DND-41 (cell line): ENCODE measurements around the gene UGCG.

Source experiments
- ATAC-seq: fragments of 200-7000 bp; cut with Tn5 transposase; 3 replicates; pipeline ENCODE4 v1.9.1; 2021; ENCODE audit warnings: low read depth; ENCODE audit not compliant: insufficient read depth
- DNase-seq: peaks from one replicate; pipeline ENCODE4 v3.0.0-alpha.2; 2020
- H2AFZ ChIP-seq: 2 replicates; pipeline ENCODE4 v1.6.0; 2012; ENCODE audit warnings: low read depth, low read length
- H3K27ac ChIP-seq: 2 replicates; pipeline ENCODE4 v1.5.1; 2012; ENCODE audit warnings: low read length, inconsistent platforms
- H3K27me3 ChIP-seq: fragments of 200-600 bp; sonication (generic); 2 replicates; pipeline ENCODE4 v1.6.0; 2012; ENCODE audit warnings: low read length, mild to moderate bottlenecking, inconsistent platforms; ENCODE audit not compliant: insufficient read depth, poor library complexity
- H3K36me3 ChIP-seq: 2 replicates; pipeline ENCODE4 v1.5.1; 2012; ENCODE audit warnings: low read length, inconsistent platforms; ENCODE audit not compliant: insufficient read depth
- H3K4me1 ChIP-seq: 2 replicates; pipeline ENCODE4 v1.5.1; 2012; ENCODE audit warnings: mild to moderate bottlenecking, low read length; ENCODE audit not compliant: insufficient read depth
- H3K4me2 ChIP-seq: 2 replicates; pipeline ENCODE4 v1.6.0; 2012; ENCODE audit warnings: mild to moderate bottlenecking, moderate library complexity, low read length, inconsistent platforms; ENCODE audit not compliant: insufficient read depth
- H3K4me3 ChIP-seq, 2 experiments: fragments of 200-600 bp in 1 of 2; shearing (Covaris generic) in 1 of 2; 2 replicates each; pipeline ENCODE4 v1.5.1; 2012 to 2016; ENCODE audit warnings: inconsistent platforms in 2 of 2, low read length in 2 of 2, mild to moderate bottlenecking in 2 of 2, low read depth in 1 of 2, moderate library complexity in 1 of 2
- H3K79me2 ChIP-seq: 2 replicates; pipeline ENCODE4 v1.6.0; 2012; ENCODE audit warnings: low read length, inconsistent platforms; ENCODE audit not compliant: insufficient read depth
- H3K9ac ChIP-seq: 2 replicates; pipeline ENCODE4 v1.6.0; 2012; ENCODE audit warnings: low read depth, mild to moderate bottlenecking, inconsistent platforms, low read length, moderate library complexity
- H3K9me3 ChIP-seq: 2 replicates; pipeline ENCODE4 v1.5.1; 2012; ENCODE audit warnings: low read length, moderate library complexity, mild to moderate bottlenecking, inconsistent platforms; ENCODE audit not compliant: insufficient read depth, severe bottlenecking
- H4K20me1 ChIP-seq: 2 replicates; pipeline ENCODE4 v1.6.0; 2012; ENCODE audit warnings: low read length; ENCODE audit not compliant: insufficient read depth
- EZH2 ChIP-seq: IDR thresholded peaks from 3 replicates; pipeline ENCODE4 v1.6.1; 2012; ENCODE audit warnings: borderline replicate concordance, low read depth, mild to moderate bottlenecking, moderate library complexity, low read length, inconsistent platforms; ENCODE audit not compliant: severe bottlenecking
- TF ChIP-seq, protein P1 (sequence below): IDR thresholded peaks from 2 replicates; pipeline ENCODE4 v1.5.1; 2012; ENCODE audit warnings: borderline replicate concordance, low read length, moderate library complexity, mild to moderate bottlenecking; ENCODE audit not compliant: poor library complexity, severe bottlenecking; ENCODE audit errors: extremely low read depth

UGCG gene

DNA sequence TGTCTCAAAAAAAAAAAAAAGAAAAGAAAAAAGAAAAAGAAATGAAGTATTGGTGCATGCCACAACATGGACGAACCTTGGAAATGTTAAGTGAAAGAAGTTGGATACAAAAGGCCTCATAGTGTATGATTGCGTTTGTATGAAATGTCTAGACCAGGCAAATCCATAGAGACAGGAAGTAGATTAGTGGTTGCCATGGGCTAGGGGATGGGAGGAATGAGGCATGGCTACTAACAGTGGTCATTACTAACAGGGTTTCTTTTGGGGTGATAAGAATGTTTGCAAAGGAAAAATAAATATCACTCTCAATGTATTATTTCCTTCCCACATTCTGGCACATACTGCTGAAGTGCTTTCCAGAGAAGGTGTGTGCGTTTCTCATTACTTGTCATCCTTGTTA, 44.1 kb downstream of the UGCG start:
- ATAC-seq = no peak
- no peak overlapping the region for H2AFZ ChIP-seq
- no peak overlapping the region for H3K4me2 ChIP-seq
- no peaks in the 10 kb centered on the region for H3K4me1 ChIP-seq
- TF ChIP-seq EZH2 = no peak
- TF ChIP-seq, protein P1, sequence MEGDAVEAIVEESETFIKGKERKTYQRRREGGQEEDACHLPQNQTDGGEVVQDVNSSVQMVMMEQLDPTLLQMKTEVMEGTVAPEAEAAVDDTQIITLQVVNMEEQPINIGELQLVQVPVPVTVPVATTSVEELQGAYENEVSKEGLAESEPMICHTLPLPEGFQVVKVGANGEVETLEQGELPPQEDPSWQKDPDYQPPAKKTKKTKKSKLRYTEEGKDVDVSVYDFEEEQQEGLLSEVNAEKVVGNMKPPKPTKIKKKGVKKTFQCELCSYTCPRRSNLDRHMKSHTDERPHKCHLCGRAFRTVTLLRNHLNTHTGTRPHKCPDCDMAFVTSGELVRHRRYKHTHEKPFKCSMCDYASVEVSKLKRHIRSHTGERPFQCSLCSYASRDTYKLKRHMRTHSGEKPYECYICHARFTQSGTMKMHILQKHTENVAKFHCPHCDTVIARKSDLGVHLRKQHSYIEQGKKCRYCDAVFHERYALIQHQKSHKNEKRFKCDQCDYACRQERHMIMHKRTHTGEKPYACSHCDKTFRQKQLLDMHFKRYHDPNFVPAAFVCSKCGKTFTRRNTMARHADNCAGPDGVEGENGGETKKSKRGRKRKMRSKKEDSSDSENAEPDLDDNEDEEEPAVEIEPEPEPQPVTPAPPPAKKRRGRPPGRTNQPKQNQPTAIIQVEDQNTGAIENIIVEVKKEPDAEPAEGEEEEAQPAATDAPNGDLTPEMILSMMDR = no peak
- no peaks in the 10 kb centered on the region for H3K36me3 ChIP-seq
- no peak for DNase-seq
- H3K79me2 ChIP-seq = no peaks in the 10 kb centered on the region
- H3K4me3 ChIP-seq = no peak overlapping the region
- H4K20me1 ChIP-seq = no peaks in the 10 kb centered on the region
- H3K9me3 ChIP-seq = no peaks in the 10 kb centered on the region
- no peaks in the 10 kb centered on the region for H3K27me3 ChIP-seq
- no peak overlapping the region for H3K27ac ChIP-seq
- no peak overlapping the region for H3K9ac ChIP-seq

DNA sequence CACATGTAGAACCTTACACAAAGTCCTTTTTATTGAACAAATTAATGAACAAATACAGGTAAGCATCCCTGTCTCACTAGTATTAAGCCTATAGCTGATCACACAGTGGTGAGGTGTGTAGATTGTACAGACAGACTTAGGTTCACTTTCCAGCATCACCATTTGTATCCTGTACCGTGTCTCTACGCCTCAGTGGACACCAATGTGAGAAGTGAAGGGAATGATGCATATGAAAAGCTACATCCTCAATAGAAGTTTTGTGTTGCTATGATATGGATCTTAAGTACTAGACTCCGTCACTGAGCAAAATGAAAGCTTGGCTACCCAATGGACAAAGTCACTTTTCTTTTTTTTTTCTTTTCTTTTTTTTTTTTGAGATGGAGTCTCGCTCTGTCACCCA, 46.6 kb downstream of the UGCG start:
- Histone ChIP-seq H3K9ac (no peak overlapping the region), H3K9me3 (no peaks in the 10 kb centered on the region), H3K27ac (no peak overlapping the region), H3K79me2 (no peaks in the 10 kb centered on the region), H3K4me2 (no peak overlapping the region), H3K4me1 (no peaks in the 10 kb centered on the region), H3K4me3 (no peak overlapping the region), H4K20me1 (no peaks in the 10 kb centered on the region), H3K36me3 (no peaks in the 10 kb centered on the region), H3K27me3 (no peaks in the 10 kb centered on the region), H2AFZ (no peak overlapping the region)
- no peak for TF ChIP-seq EZH2
- TF ChIP-seq, protein P1 = no peak
- DNase-seq (no peak), ATAC-seq (no peak)

DNA sequence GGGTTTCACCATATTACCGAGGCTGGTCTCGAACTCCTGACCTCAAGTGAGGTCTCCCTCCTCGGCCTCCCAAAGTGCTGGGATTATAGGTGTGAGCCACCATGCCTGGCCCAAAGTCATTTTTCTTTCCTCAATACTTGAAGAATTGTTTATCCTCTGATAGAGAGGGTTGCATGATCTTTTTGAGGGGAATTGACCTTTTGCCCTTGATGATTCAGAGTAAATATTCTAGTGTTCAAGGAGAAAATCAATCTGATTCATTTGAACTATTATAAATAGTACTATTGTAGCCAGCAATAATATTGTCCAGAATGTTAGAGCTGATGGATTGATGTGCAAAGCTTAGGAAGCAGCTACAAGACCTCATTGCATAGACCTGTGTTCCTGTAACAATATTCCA, 47.1 kb downstream of the UGCG start:
- H3K79me2 ChIP-seq = no peaks in the 10 kb centered on the region
- no peaks in the 10 kb centered on the region for H3K9me3 ChIP-seq
- H4K20me1 ChIP-seq = no peaks in the 10 kb centered on the region
- no peaks in the 10 kb centered on the region for H3K36me3 ChIP-seq
- H3K4me1 ChIP-seq = no peaks in the 10 kb centered on the region
- no peak overlapping the region for H2AFZ ChIP-seq
- DNase-seq = no peak
- no peak overlapping the region for H3K9ac ChIP-seq
- H3K4me2 ChIP-seq = no peak overlapping the region
- no peaks in the 10 kb centered on the region for H3K27me3 ChIP-seq
- H3K4me3 ChIP-seq = no peak overlapping the region
- ATAC-seq = no peak
- no peak overlapping the region for H3K27ac ChIP-seq
- TF ChIP-seq, protein P1 = no peak
- TF ChIP-seq EZH2 = no peak
